NCI-H1930 (cell line): ENCODE data around the gene PDE3B.
"Not testable (repeated sequence)": the region's sequence is repeated elsewhere in the genome, so short reads cannot be mapped to it uniquely, and the experiment has no call there.

Experiments used
- DNase-seq, 2 experiments: peaks; one replicate each; lab custom pipeline; 2025; lab: John Stamatoyannopoulos, UW

PDE3B gene

DNA sequence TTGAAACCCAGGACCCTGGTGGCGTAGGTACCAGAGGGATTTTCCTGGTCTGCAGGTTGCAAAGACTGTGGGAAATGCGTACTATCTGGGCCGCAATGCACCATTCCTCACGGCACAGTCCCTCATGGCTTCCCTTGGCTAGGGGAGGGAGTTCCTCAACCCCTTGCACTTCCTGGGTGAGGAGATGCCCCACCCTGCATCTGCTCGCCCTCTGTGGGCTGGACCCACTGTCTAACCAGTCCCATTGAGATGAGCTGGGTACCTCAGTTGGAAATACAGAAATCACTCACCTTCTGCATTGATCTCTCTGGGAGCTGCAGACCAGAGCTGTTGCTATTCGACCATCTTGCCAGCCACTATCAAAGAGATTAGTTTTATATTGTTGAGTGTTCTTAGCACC, 100.1 kb downstream of the PDE3B start:
- DNase-seq = not testable (repeated sequence)

- no peak for DNase-seq
Observed at GRCh38 chr11:14746857-14747395, 103.3 kb downstream of the PDE3B start.

- DNase-seq = no peak
Observed at GRCh38 chr11:14748090-14748489, 104.5 kb downstream of the PDE3B start.

GRCh38 chr11:14750911-14751310, 107.3 kb downstream of the PDE3B start:
- no peak for DNase-seq

DNA sequence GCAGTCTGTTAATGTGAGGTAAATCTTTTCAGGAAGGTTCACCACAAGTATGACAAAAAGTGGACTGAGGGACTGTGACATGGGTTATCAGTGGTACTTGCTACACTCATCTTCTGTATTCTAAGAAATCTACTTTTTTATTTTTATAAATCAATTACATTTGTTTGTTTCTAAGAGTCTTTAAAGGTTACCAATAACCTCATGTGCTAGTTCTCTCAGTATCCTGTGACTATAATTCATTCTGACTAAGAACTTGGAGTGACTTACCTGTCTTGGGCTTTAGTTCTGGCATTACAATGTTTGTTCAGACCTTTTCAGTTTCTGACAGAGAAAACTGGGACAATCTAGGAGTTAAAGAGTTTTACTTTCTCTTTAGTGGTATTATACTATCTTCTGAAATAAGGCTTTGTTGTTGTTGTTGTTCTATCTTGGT, 108.4 kb downstream of the PDE3B start:
- no peak for DNase-seq

DNA sequence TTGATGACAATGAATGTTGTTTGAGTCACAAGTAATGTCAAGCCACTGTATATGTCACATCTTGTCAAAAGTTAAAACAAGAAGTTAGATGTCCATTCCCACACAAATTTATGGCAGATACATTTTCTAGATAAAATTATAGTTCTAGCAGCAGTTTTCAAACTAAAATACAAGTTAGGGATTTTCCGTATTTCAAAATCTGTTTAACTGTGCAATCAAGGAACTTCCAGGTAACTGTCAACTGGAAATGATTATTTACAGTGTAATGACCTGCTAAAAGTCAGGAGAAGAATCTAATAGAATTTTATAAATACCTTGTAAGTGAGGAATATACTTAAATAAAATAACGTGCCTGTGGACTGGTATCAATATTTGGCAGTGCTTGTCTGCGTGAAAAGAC, 111.5 kb downstream of the PDE3B start:
- no peak for DNase-seq

GRCh38 chr11:14756349-14756748, 112.7 kb downstream of the PDE3B start:
- no peak for DNase-seq

- DNase-seq = not testable (repeated sequence)
Observed at GRCh38 chr11:14759300-14760012, 115.9 kb downstream of the PDE3B start.

DNA sequence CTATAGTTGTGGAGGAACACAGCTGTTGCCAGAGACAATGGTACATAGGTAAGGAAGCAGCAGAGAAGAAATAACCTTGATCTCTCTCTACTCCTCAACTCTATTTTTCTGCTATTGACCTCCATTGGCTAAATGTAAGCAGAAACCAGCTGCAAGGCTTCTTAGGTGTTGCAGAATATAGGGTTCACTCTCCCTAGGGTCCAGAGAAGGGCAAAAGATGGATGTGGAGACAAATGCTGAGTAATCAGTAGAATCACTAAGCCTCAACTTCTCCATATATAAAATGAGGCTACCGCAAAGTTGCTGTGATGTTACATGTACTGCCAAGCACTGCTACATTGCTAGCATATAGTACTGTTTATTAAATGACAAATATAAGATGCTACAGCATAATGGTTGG, 120.6 kb downstream of the PDE3B start:
- no peak for DNase-seq

- DNase-seq = no peak
Observed at GRCh38 chr11:14764579-14765527, 121.2 kb downstream of the PDE3B start.

DNA sequence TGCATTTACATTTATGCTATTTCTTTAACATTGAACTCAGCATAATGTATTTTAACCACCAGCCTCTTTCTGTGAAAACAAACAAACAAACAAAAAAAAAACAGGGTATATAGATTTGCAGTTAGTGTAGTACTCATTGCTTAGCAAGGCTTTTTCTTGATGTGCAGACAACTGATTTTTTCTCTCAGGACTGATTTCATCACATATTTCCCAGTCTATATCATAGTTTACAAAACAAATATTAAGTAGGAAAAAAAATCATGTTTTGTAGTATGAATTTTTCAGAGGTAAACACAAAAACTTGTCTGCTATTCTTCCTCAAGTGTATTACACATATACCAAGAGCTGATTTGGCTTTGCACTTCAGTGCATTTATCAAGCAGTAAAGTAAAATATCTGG, 123.0 kb downstream of the PDE3B start:
- no peak for DNase-seq

DNA sequence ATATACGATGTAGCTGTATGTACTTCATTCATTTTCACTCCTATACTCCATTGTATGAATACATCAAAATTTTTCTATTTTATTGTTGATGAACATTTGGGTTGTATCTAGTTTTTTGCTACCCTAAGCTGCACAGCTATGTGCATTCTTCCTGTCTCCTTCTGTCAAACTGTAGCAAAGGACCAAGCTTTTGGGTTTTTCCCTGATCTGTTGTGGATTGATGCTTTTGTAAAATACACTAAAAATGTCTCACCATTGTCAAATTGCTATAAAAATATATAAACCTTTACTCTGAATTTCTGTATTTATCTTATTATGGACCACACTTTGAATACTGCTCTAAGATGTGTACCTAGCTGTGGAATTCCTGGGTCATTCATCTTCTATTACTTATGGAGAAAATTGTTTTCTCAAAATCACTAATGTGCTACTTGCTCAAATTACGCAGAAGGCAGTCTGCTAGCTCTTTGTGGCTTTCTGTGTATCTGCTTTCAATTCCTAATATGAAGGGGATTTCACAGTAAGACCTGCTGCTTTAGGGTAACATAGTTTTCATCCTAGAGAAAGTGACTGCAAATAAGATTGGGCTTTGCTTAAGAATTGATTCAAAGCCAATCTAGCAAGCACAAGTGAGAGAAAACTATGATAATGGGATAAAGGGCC, 125.1 kb downstream of the PDE3B start:
- DNase-seq = no peak

- no peak for DNase-seq
Observed at GRCh38 chr11:14773755-14774154, 130.2 kb downstream of the PDE3B start.

DNA sequence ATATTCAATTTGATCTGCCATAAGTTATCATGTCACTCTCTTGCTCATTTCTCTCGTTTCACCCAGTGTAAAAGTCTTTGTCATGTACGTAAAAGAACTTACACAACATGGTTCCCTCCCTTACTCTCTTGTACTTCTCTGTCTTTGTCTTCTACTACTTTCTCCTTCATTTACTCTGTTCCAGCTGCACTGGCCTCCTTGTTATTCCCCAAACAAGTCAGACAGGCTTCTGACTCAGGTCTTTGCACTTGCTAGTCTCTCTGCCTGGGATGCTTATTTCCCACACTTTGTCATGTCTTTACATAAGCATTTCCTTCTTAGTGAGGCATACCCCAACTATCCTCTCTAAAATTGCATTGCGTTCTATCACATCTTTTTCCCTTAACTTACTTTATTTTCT, 131.1 kb downstream of the PDE3B start:
- DNase-seq = no peak

- DNase-seq = no peak
Observed at GRCh38 chr11:14775897-14776296, 132.3 kb downstream of the PDE3B start.

- DNase-seq = not testable (repeated sequence)
Observed at GRCh38 chr11:14778460-14778859, 134.9 kb downstream of the PDE3B start.

GRCh38 chr11:14783788-14784187, 140.2 kb downstream of the PDE3B start:
- no peak for DNase-seq

DNA sequence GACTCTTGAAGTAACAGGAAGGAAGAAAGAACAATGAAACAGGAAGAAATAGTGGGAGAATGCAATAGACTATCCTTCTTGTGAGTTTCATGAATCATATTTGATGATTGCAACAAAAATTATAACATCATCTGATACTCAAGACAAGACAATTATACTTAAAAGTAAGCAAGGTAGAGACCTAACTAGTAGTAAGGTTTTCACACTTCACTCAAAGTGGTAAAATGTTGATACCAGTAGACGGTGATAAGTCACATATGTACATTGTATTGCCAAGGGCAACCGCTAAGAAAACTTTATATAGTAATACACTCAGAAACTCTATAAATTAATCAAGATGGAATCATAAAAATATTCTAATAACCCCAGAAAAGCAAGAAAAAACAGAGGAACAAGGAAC, 140.6 kb downstream of the PDE3B start:
- no peak for DNase-seq

GRCh38 chr11:14789879-14790484, 146.4 kb downstream of the PDE3B start:
- DNase-seq = no peak

DNA sequence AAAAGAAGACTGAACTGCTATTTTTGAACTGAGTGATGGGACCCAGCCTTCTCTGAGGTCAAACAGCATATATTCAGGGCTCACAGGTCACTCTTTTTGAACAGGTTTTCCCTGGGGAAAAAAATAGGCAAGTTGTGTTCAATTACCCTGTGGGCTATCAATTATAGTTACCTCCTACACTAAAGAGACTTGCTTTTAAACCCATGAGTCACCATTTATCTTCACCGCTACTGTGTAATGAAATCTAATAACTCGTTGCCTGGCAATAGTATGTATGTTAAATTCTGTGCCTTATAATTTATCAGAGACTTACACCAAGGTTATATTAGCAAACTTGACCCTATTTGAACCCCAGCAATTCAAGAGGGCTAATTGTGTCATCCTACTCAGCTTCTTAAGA, 149.9 kb downstream of the PDE3B start:
- no peak for DNase-seq

DNA sequence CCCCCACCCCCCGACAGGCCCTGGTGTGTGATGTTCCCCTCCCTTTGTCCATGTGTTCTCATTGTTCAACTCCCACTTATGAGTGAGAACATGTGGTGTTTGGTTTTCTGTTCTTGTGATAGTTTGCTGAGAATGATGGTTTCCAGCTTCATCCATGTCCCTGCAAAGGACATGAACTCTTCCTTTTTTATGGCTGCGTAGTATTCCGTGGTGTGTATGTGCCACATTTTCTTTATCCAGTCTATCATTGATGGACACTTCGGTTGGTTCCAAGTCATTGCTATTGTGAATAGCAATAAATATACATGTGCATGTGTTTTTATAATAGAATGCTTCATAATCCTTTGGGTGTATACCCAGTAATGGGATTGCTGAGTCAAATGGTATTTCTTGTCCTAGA, 152.4 kb downstream of the PDE3B start:
- DNase-seq = not testable (repeated sequence)

GRCh38 chr11:14803846-14804245, 160.2 kb downstream of the PDE3B start:
- DNase-seq = no peak
